ENCODE measurements around the gene ATG4A. TPM values are rescaled to one million over a fixed set of nuclear protein-coding genes. Genes with fewer than 3 reads are reported as not detected.
A peak's percentile ranks its signal among the peaks of the same experiment; 100 is the strongest.

ATG4A gene
- total RNA-seq, 1 donor from 2014 or later: 16.9 TPM

- H3K27ac ChIP-seq: peak overlapping the region; percentile 80
- H3K4me1 ChIP-seq: peaks cover 8% of the 10 kb centered on the region
- DNase-seq: no peak
- intact Hi-C loops (cut with DNase I): no loop called here
- no peak for TF ChIP-seq CTCF (IDR thresholded peaks at IDR 0.05)
- no peak for ATAC-seq
- peaks cover 21% of the 10 kb centered on the region for H3K36me3 ChIP-seq
- H3K27me3 ChIP-seq: no peaks in the 10 kb centered on the region
- H3K9me3 ChIP-seq: no peaks in the 10 kb centered on the region
- H3K4me3 ChIP-seq: peak overlapping the region; percentile 62
Observed at GRCh38 chrX:108090491-108091263, 901 bp upstream of the ATG4A start.

- Histone ChIP-seq H3K27me3 (no peaks in the 10 kb centered on the region), H3K9me3 (no peaks in the 10 kb centered on the region), H3K27ac (peak overlapping the region; percentile 68), H3K4me3 (peak overlapping the region; percentile 62), H3K36me3 (peaks cover 10% of the 10 kb centered on the region), H3K4me1 (peaks cover 8% of the 10 kb centered on the region)
- DNase-seq (no peak), ATAC-seq (peak; percentile 62)
- intact Hi-C loops (cut with DNase I): no loop called here
- TF ChIP-seq CTCF (IDR thresholded peaks at IDR 0.05): no peak
Observed at GRCh38 chrX:108091878-108092291, 307 bp downstream of the ATG4A start.

GRCh38 chrX:108097380-108097779 lies 5.8 kb downstream of the ATG4A start:
- no peak for DNase-seq
- H3K27ac ChIP-seq: no peak overlapping the region
- no peak for ATAC-seq

GRCh38 chrX:108105473-108105872 lies 13.9 kb downstream of the ATG4A start:
- Histone ChIP-seq H3K27ac (no peak overlapping the region), H3K4me1 (no peaks in the 10 kb centered on the region), H3K4me3 (no peak overlapping the region), H3K27me3 (no peaks in the 10 kb centered on the region), H3K36me3 (no peaks in the 10 kb centered on the region), H3K9me3 (no peaks in the 10 kb centered on the region)
- DNase-seq (no peak), ATAC-seq (no peak)
- intact Hi-C loops (cut with DNase I): no loop called here
- no peak for TF ChIP-seq CTCF (IDR thresholded peaks at IDR 0.05)

More at GRCh38 chrX:108097380-108097779, 5.8 kb downstream of the ATG4A start:
- no peaks in the 10 kb centered on the region for H3K9me3 ChIP-seq
- intact Hi-C loops (cut with DNase I): no loop called here
- H3K27me3 ChIP-seq: no peaks in the 10 kb centered on the region
- no peaks in the 10 kb centered on the region for H3K36me3 ChIP-seq
- H3K4me1 ChIP-seq: no peaks in the 10 kb centered on the region
- TF ChIP-seq CTCF (IDR thresholded peaks at IDR 0.05): no peak
- no peak overlapping the region for H3K4me3 ChIP-seq

- Histone ChIP-seq H3K36me3 (no peaks in the 10 kb centered on the region), H3K27ac (no peak overlapping the region), H3K4me3 (no peak overlapping the region), H3K27me3 (no peaks in the 10 kb centered on the region), H3K9me3 (no peaks in the 10 kb centered on the region), H3K4me1 (no peaks in the 10 kb centered on the region)
- TF ChIP-seq CTCF (IDR thresholded peaks at IDR 0.05): no peak
- no peak for DNase-seq
- no peak for ATAC-seq
- intact Hi-C loops (cut with DNase I): no loop called here
Observed at GRCh38 chrX:108114541-108114940, 23.0 kb downstream of the ATG4A start.

Measured in upper lobe of right lung (tissue), 1 donor.